Activated B cell treated with CpG ODN at 0.5 μM for 24 hours (primary cell): ENCODE results near the gene XDH. TPM values are rescaled to one million over a fixed set of nuclear protein-coding genes. Genes with fewer than 3 reads are reported as not detected.

Experiments
- ATAC-seq: fragments of 200-7000 bp; cut with Tn5 transposase; one replicate; pipeline ENCODE4 v1.10.0; 2021; ENCODE audit warnings: low read depth, mild to moderate bottlenecking, moderate library complexity
- CTCF ChIA-PET: fragments of 350-600 bp; sonication (Branson Sonifier 250); formaldehyde crosslinking; loops from one replicate; lab custom pipeline; 2021; ENCODE audit warnings: antibody characterized with exemption; lab: Charles Lee
- POLR2A ChIA-PET: fragments of 350-600 bp; sonication (Branson Sonifier 250); formaldehyde crosslinking; loops from one replicate; lab custom pipeline; 2021; ENCODE audit warnings: antibody characterized with exemption; lab: Charles Lee
- DNase-seq: peaks from one replicate; pipeline ENCODE4 v3.0.0; 2022
- H3K27ac Mint-ChIP-seq: one replicate; pipeline ENCODE4 v1.8.0; 2020; ENCODE audit warnings: mixed read lengths
- H3K27me3 Mint-ChIP-seq: one replicate; pipeline ENCODE4 v1.8.0; 2021; ENCODE audit warnings: mixed read lengths
- H3K36me3 Mint-ChIP-seq: one replicate; pipeline ENCODE4 v1.8.0; 2021; ENCODE audit warnings: low read depth, mixed read lengths
- H3K4me1 Mint-ChIP-seq: one replicate; pipeline ENCODE4 v1.8.0; 2021; ENCODE audit warnings: mixed read lengths
- H3K4me3 Mint-ChIP-seq: one replicate; pipeline ENCODE4 v1.8.0; 2020; ENCODE audit warnings: mild to moderate bottlenecking, mixed read lengths
- H3K9me3 Mint-ChIP-seq: one replicate; pipeline ENCODE4 v1.8.0; 2020; ENCODE audit warnings: mixed read lengths
- CTCF ChIP-seq: fragments of 200-600 bp; IDR thresholded peaks from one replicate; pipeline ENCODE4 v1.8.0; 2022; ENCODE audit warnings: antibody characterized with exemption, mild to moderate bottlenecking
- intact Hi-C: fragments of 100-400 bp; cut with micrococcal nuclease; formaldehyde crosslinking; loops from one replicate; pipeline ENCODE4 v1.15.1; 2024
- total RNA-seq: library from RNA; stranded (reverse); gene quantifications from 2 replicates; pipeline ENCODE4 v1.2.3, GENCODE V29; 2022

The XDH gene
- total RNA-seq, 1 donor from 2014 or later = not detected

GRCh38 chr2:31294196-31294595 is 120.3 kb downstream of the XDH start:
- H3K27me3 Mint-ChIP-seq = no peaks in the 10 kb centered on the region
- POLR2A ChIA-PET = no interaction called here
- no peaks in the 10 kb centered on the region for H3K9me3 Mint-ChIP-seq
- no peak overlapping the region for H3K27ac Mint-ChIP-seq
- H3K4me3 Mint-ChIP-seq = no peak overlapping the region
- no peak for ATAC-seq
- no peak for DNase-seq
- intact Hi-C loops = no loop called here
- no peaks in the 10 kb centered on the region for H3K36me3 Mint-ChIP-seq
- CTCF ChIA-PET = interaction anchor here (1.1 kb wide), 1 partner anchor 39 kb away, joined by 3 read pairs; no protein-coding TSS in a partner anchor
- TF ChIP-seq CTCF = no peak
- peaks cover 8% of the 10 kb centered on the region for H3K4me1 Mint-ChIP-seq

- Mint-ChIP-seq H3K4me3 (no peak overlapping the region), H3K36me3 (no peaks in the 10 kb centered on the region), H3K4me1 (peaks cover 5% of the 10 kb centered on the region), H3K27me3 (no peaks in the 10 kb centered on the region), H3K9me3 (no peaks in the 10 kb centered on the region), H3K27ac (no peak overlapping the region)
- ChIA-PET POLR2A (no interaction called here), CTCF (no interaction called here)
- no peak for TF ChIP-seq CTCF
- no peak for DNase-seq
- intact Hi-C loops = no loop called here
- ATAC-seq = no peak
These were observed 126.9 kb downstream of the XDH start for GRCh38 chr2:31287654-31288053.

- no peak for TF ChIP-seq CTCF
- Mint-ChIP-seq H3K27me3 (no peaks in the 10 kb centered on the region), H3K9me3 (no peaks in the 10 kb centered on the region), H3K4me1 (peaks cover 5% of the 10 kb centered on the region), H3K27ac (no peak overlapping the region), H3K36me3 (no peaks in the 10 kb centered on the region), H3K4me3 (no peak overlapping the region)
- ChIA-PET CTCF (interaction anchor here (1.0 kb wide), 1 partner anchor 47 kb away, joined by 3 read pairs; no protein-coding TSS in a partner anchor), POLR2A (no interaction called here)
- intact Hi-C loops = no loop called here
- DNase-seq (no peak), ATAC-seq (no peak)
These were observed 127.5 kb downstream of the XDH start for GRCh38 chr2:31286961-31287550.

- H3K4me1 Mint-ChIP-seq = peaks cover 5% of the 10 kb centered on the region
- POLR2A ChIA-PET = no interaction called here
- no peaks in the 10 kb centered on the region for H3K27me3 Mint-ChIP-seq
- no peak overlapping the region for H3K27ac Mint-ChIP-seq
- H3K4me3 Mint-ChIP-seq = no peak overlapping the region
- DNase-seq (no peak), ATAC-seq (no peak)
- H3K9me3 Mint-ChIP-seq = no peaks in the 10 kb centered on the region
- H3K36me3 Mint-ChIP-seq = no peaks in the 10 kb centered on the region
- CTCF ChIA-PET = interaction anchor here (1.0 kb wide), 1 partner anchor 47 kb away, joined by 3 read pairs; no protein-coding TSS in a partner anchor
- intact Hi-C loops = no loop called here
- no peak for TF ChIP-seq CTCF
These were observed 128.3 kb downstream of the XDH start for GRCh38 chr2:31286230-31286629.

Other genes starting within 250 kb of the XDH start
- gene CAPN14, start 197.2 kb downstream of the XDH start, total RNA-seq = 2.4 and 3.3 TPM in 2 replicates
- gene EHD3, start 180.6 kb downstream of the XDH start, total RNA-seq = 38.1 and 40.3 TPM in 2 replicates
- not detected in 2 replicates for gene SRD5A2, start 166.2 kb upstream of the XDH start, total RNA-seq